Ovary (tissue), 10 donors: Measurements from ENCODE around the gene MZT2B. TPM values are rescaled to one million over a fixed set of nuclear protein-coding genes. Genes with fewer than 3 reads are reported as not detected.
A peak's percentile ranks its signal among the peaks of the same experiment; 100 is the strongest.
"Not testable (repeated sequence)": the region's sequence is repeated elsewhere in the genome, so short reads cannot be mapped to it uniquely, and the experiment has no call there.

ENCODE experiments used
- DNase-seq, 5 donors: peaks; one replicate each; pipeline ENCODE4 v3.0.0-alpha.2; 2019 to 2020
- H3K27ac ChIP-seq, 2 donors: fragments of 200-600 bp; one replicate each; pipeline versions ENCODE4 v1.5.1 to v1.8.0; 2019 to 2022
- H3K27me3 ChIP-seq: fragments of 200-600 bp; one replicate; pipeline ENCODE4 v1.8.0; 2022
- H3K36me3 ChIP-seq: fragments of 200-600 bp; sonication (generic); one replicate; pipeline ENCODE4 v1.5.1; 2019
- H3K4me1 ChIP-seq: one replicate; pipeline ENCODE4 v1.8.1; 2013; ENCODE audit warnings: mild to moderate bottlenecking, moderate library complexity; ENCODE audit not compliant: insufficient read depth
- H3K4me3 ChIP-seq: fragments of 200-600 bp; sonication (generic); one replicate; pipeline ENCODE4 v1.5.1; 2017
- H3K9me3 ChIP-seq, 2 donors: fragments of 200-600 bp in 1 of 2; sonication (generic) in 1 of 2; one replicate each; pipeline versions ENCODE4 v1.5.1 to v1.8.1; 2013 to 2019; ENCODE audit warnings: mild to moderate bottlenecking in 1 of 2, moderate library complexity in 1 of 2
- EP300 ChIP-seq: sonication (generic); formaldehyde crosslinking; IDR thresholded peaks from one replicate; pipeline ENCODE4 v1.6.1; 2017; ENCODE audit warnings: antibody characterized with exemption
- POLR2A ChIP-seq: fragments of 450-650 bp; IDR thresholded peaks from one replicate; pipeline ENCODE4 v1.6.1; 2017; ENCODE audit warnings: antibody characterized with exemption, mild to moderate bottlenecking, moderate library complexity
- WGBS, 3 donors: extraction: QIAGEN DNeasy Blood & Tissue Kit in 1 of 3; methylation state at CpG; one replicate each; pipeline versions ENCODE4 v1.1.5 to v1.1.7; 2013 to 2017; 5-methylcytosine and 5-hydroxymethylcytosine counted together
- intact Hi-C, 4 donors: fragments of 100-400 bp; cut with DNase I; formaldehyde crosslinking; loops; one replicate each; pipeline versions ENCODE4 v1.11.0 to v1.15.1; 2022 to 2023
- long read RNA-seq, 3 donors: library from polyadenylated mRNA in 2 of 3; unstranded in 2 of 3; transcript quantifications; one replicate each; pipeline ENCODE4 v2.0.0 and lab custom pipeline, GENCODE V29; 2021 to 2026
- polyA plus RNA-seq, 2 donors: library from polyadenylated mRNA; stranded (reverse); fragments of 200-250 nt in 1 of 2; fragments of 350-450 nt in 1 of 2; fragmentation: Illumina TruSeq in 1 of 2; extraction: RNeasy Lipid Tissue Mini Kit (QIAGEN cat#74804) in 1 of 2; gene quantifications; one replicate each; pipeline ENCODE4 v1.2.3, GENCODE V29; 2013 to 2014
- total RNA-seq, 7 donors: library from RNA; depleted of rRNA in 2 of 7; stranded (reverse); fragments of >200 nt in 2 of 7; fragmentation: NEBNext Ultra II Directional in 3 of 7; extraction: Animal tissue kit (Norgen Biotek cat#: 25700) in 3 of 7; gene quantifications; one replicate each; pipeline versions ENCODE4 v1.1.0 to v1.2.4, GENCODE V29; 2016 to 2023
- TF ChIP-seq, protein P1 (sequence below), 3 donors: fragments of 450-650 bp in 2 of 3; fragments of 200-600 bp in 1 of 3; IDR thresholded peaks; one replicate each; pipeline versions ENCODE4 v1.5.1 to v1.8.0; 2016 to 2022; ENCODE audit warnings: antibody characterized with exemption in 3 of 3, mild to moderate bottlenecking in 1 of 3
- donor health status: DM: no; HTN: no; CAD: no; lungs with moderate emphysema.
- donor health status: DM: no; HTN: no; CAD: no.
- donor health status: Bipolar disorder and iron deficiency.
- donor health status: DM: yes; HTN: yes; CAD: no.
- donor health status: DM: no; HTN: no; CAD: no.
- donor health status: DM: yes; HTN: yes; CAD: no.

Gene MZT2B, protein sequence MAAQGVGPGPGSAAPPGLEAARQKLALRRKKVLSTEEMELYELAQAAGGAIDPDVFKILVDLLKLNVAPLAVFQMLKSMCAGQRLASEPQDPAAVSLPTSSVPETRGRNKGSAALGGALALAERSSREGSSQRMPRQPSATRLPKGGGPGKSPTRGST
- total RNA-seq (100 to 1,000 TPM; 229 to 365 (median 247) TPM), polyA plus RNA-seq (100 to 1,000 TPM in 1 of 2 donors, 1 to 10 TPM in 1; 5.4 to 228 TPM)
- long read RNA-seq, donor 1, partial matches to known transcripts: 0 of 14 reads
- long read RNA-seq, donor 1, other reads (novel, unspliced or antisense): 9 of 14 reads
- long read RNA-seq, donor 2, transcript MZT2B-205 (3 exons, 435 nt): minor isoform, 8 of 225 reads
- long read RNA-seq, donor 2, transcript MZT2B-206 (2 exons, 480 nt): minor isoform, 15 of 225 reads
- long read RNA-seq, donor 2, transcript MZT2B-201 (3 exons, 933 nt): major isoform, 170 of 225 reads
- long read RNA-seq, donor 2, transcript MZT2B-203 (3 exons, 455 nt): minor isoform, 22 of 225 reads
- long read RNA-seq, donor 2, partial matches to known transcripts: 0 of 225 reads
- long read RNA-seq, donor 2, other reads (novel, unspliced or antisense): 0 of 225 reads
- long read RNA-seq, donor 3, transcript MZT2B-206 (2 exons, 480 nt): minor isoform, 8 of 155 reads
- long read RNA-seq, donor 3, transcript MZT2B-201 (3 exons, 933 nt): major isoform, 109 of 155 reads
- long read RNA-seq, donor 3, partial matches to known transcripts: 0 of 155 reads
- long read RNA-seq, donor 3, other reads (novel, unspliced or antisense): 31 of 155 reads

DNA sequence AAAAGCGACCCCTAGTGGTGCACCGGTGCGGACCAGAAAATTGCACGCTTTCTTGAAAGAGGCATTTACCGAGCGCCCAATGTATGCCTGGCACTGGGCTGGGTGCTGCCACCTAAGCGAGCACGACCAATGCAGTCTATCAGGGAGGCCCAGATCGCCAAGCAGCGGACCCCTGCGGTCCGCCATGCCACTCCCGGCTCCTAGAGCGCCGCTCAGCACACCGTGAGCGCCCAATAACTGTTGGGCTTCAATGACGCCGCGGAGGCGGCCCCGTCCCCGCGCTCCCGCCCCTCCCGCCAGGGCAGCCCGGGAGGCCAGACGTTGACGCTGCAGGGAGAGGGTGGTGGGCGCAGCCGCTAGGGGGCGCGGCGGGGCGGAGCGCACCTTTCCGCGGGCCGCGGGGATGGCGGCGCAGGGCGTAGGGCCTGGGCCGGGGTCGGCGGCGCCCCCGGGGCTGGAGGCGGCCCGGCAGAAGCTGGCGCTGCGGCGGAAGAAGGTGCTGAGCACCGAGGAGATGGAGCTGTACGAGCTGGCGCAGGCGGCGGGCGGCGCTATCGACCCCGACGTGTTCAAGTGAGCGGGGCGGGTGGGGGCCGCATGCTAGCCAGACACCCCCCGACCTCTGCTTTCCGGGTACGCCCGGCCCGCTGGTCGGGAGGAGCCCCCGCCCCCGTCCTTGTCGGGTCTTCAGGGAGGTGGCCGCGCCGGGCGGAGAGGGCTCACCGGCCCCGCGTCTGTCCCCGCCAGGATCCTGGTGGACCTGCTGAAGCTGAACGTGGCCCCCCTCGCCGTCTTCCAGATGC is at the start of gene MZT2B:
Gene MZT2B, plus strand, starts transcription at position 383 of the 803 bp plus-strand sequence. Its CDS starts 21 bp downstream, at position 404.
- not testable (repeated sequence) for H3K36me3 ChIP-seq, H3K9me3 ChIP-seq, H3K4me1 ChIP-seq, H3K27me3 ChIP-seq
- H3K4me3 ChIP-seq: peak within 1 kb of the TSS; percentile 96
- TF ChIP-seq, protein P1, sequence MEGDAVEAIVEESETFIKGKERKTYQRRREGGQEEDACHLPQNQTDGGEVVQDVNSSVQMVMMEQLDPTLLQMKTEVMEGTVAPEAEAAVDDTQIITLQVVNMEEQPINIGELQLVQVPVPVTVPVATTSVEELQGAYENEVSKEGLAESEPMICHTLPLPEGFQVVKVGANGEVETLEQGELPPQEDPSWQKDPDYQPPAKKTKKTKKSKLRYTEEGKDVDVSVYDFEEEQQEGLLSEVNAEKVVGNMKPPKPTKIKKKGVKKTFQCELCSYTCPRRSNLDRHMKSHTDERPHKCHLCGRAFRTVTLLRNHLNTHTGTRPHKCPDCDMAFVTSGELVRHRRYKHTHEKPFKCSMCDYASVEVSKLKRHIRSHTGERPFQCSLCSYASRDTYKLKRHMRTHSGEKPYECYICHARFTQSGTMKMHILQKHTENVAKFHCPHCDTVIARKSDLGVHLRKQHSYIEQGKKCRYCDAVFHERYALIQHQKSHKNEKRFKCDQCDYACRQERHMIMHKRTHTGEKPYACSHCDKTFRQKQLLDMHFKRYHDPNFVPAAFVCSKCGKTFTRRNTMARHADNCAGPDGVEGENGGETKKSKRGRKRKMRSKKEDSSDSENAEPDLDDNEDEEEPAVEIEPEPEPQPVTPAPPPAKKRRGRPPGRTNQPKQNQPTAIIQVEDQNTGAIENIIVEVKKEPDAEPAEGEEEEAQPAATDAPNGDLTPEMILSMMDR (IDR thresholded peaks at IDR 0.05): peak; percentile 26 to 94 (median 93)
- H3K27ac ChIP-seq: peak within 1 kb of the TSS; percentile 87 to 91
- intact Hi-C loops: loop anchor here (5.0 to 10.0 kb wide), 4 partner anchors 150 to 163 kb away; partner anchors contain the start of gene IMP4 (in 2 of the 4)
- 0 to 1% (median 0%) methylated on average over 30 to 83 of the region's 86 CpGs for WGBS, 3 donors
- peak; percentile 84 to 91 (median 88) for DNase-seq

DNA sequence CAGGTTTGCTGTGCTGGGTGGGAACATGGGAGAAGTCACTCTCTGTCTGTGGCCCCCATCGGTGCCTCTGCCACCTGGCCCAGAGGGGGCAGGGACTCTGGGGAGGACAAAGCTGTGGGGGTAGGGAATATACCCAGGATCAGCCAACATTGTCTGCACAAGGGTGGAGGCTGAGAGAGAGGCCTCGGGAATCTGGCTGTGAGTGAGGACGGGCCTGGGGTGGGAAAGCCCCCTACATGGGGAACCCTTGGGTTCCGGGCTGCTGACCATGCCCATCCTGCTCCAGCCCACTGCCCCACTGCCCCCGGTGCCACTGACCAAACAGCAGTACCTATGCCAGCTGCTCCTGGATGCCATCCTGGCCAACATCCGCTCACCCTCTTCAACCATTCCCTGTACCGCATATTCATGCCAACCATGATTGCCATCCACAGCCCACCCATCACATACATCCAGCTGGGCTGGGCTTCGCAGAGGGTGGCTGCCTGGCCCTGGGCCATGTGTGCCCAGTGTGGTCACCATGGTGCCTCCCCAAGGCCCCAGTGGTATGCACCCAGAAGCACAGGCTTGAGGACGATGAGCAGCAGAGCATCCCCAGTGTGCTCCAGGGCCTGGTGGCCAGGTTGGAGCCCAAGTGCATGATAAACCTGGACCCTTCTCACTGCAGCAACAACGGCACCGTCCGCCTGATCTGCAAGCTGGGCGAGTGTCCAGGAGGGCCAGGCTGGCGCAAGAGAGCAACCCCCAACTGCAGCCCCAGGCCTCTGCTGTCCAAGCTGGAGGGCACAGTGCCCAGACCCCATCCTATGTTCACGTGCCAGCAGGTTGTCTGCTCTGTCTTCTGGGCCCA is 46.1 kb upstream of the MZT2B start:
- peak in 1 of 5 donors; percentile 21 for DNase-seq
- H3K4me3 ChIP-seq: no peak overlapping the region
- intact Hi-C loops: no loop called here

DNA sequence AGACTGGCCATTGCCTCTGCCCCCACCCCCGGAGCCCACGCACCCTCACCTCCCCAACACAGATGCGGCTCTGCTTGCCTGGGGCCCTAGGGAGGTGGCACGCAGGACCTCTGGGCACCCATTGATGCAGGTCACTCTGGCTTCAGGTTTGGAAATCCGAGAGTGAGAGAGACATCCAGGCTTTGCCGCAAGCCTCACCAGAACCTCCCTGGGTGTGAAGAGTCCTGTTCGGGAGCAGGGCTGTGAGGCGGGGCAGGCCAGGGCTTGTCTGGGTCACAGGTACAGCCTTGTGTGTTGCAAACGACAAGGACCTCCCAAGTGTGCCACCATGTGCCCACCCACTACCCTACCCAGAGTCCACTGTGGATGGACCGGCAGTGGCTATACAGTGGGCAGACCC is 45.5 kb upstream of the MZT2B start:
- intact Hi-C loops, H3K4me3 ChIP-seq, H3K9me3 ChIP-seq, H3K27me3 ChIP-seq, DNase-seq, H3K36me3 ChIP-seq, H3K27ac ChIP-seq, H3K4me1 ChIP-seq: not testable (repeated sequence)
- 92 to 93% (median 92%) methylated on average over 7 to 9 of the region's 10 CpGs for WGBS, 3 donors

More for the DNA sequence above, 46.1 kb upstream of the MZT2B start:
- no peak overlapping the region for H3K27ac ChIP-seq
- H3K36me3 ChIP-seq: no peaks in the 10 kb centered on the region
- no peaks in the 10 kb centered on the region for H3K4me1 ChIP-seq
- TF ChIP-seq POLR2A (no peak), EP300 (no peak)
- TF ChIP-seq, protein P1 (IDR thresholded peaks at IDR 0.05): no peak
- WGBS, 3 donors: 90 to 92% (median 90%) methylated on average over 14 to 15 of the region's 15 CpGs
- H3K27me3 ChIP-seq: no peaks in the 10 kb centered on the region
- H3K9me3 ChIP-seq: no peaks in the 10 kb centered on the region

DNA sequence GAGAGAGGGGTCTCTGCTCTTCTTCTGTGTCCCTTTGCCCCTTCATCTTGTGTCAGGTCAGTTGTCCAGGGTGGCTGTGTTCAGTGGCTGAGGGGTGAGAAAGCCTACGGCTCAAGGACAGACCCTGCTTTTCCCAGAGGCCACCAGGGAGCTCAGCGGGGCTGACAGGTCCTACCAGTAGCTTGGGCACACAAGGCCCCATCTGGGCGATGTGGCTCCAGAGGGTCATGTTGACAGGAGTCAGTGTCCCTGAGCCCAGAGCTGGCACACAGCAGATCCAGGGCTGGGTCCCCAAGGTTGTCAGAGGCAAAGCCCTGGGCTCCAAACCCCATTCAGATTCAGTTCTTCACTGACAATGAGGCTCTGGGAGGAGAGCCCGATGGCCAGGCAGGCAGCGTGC is 44.9 kb upstream of the MZT2B start:
- 59 to 87% (median 61%) methylated on average over 3 to 4 of the region's 5 CpGs for WGBS, 3 donors
- H3K36me3 ChIP-seq, H3K27ac ChIP-seq, H3K4me1 ChIP-seq, H3K27me3 ChIP-seq, H3K9me3 ChIP-seq, intact Hi-C loops, H3K4me3 ChIP-seq, DNase-seq: not testable (repeated sequence)

DNA sequence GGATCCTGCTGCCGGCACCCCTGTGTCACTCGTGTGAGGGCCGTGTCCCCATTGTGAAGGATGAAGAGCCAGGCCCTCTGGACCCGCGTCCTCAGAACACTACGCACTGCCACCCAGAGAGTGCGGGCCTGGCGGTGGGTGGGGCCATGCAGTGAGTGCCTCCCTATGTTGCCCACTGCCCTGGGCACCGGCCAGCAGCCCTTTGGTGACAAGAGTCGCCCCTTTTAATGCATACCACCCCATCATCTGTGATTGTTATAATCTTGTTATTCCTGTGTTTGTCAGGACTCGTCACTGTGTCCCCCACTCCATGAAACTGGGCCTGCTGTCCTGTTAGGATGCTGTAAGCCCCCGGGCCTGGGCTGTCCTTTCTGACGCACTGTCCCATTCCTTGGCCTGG is 43.7 kb upstream of the MZT2B start:
- H3K27ac ChIP-seq, H3K36me3 ChIP-seq, intact Hi-C loops, H3K27me3 ChIP-seq, H3K4me3 ChIP-seq, H3K9me3 ChIP-seq, H3K4me1 ChIP-seq: not testable (repeated sequence)
- WGBS, 3 donors: 73 to 89% (median 89%) methylated on average over 4 to 10 of the region's 13 CpGs
- peak in 1 of 5 donors; percentile 13 for DNase-seq

DNA sequence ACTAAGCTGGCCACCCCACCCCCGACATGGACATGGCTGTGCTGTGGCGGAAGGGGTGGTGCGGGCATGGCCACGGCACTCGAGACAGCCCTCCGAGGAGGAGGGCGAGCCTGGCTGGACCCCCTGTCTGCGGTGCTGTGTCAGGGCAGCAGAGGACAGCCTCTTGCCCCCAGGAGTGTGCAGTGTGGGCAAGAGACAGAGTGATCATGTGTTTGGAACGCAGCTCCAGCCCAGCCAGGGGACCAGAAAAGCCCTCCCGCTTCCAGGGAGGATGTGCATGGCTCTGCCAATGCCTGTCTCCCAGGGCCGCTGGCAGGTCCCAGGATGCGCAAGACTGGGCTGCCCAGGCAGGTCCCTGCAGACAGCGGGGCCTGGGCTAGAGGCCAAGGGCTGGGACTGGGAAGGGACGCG is 43.2 kb upstream of the MZT2B start:
- WGBS, 3 donors: 82 to 89% (median 84%) methylated on average over 14 to 15 of the region's 15 CpGs

DNA sequence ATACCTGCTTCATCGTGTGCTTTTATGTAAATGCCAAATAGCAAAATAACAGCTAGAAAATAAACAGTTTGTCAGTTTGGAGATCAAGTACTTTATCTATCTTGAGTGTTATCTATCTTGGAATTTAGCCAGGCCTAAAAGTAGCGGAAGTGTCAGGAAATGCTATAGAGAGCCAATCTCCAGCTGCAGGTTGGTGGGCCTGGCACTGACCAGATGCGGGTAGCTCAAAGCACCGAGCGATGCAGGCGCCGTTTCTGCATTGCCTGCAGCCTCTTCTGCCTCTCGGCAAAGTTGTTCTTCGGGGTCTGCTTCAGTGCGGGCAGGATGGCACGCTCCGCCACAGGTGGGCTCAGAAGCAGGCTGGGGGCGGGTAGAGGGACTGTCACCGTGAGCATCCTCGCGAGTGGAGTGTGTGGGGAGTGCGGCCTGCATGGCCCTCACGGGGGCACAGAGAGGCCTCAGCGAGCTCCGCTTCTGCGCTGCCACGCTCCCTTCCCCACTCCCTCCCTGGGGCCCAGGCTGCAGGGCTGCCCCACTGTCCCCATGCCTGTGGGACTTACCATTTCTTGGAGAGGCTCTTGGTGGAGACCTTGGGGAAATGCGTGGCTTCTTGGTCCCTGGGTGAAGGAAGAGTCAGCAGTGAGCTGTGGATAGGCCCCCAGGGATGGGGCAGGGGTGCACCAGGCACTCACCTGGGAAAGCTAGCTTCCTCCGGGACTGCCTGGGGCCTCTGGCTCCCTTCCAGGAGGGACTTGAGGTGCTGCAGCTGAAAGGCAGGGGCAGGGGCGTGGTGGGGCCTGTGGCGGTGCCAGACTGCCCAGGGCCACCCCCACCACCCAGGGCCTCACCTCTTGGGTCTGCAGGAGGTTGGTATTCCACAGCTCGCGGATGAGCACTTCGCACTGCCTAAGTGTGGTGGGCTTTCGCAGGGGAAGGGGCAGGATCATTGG is 42.5 kb upstream of the MZT2B start:
- intact Hi-C loops, H3K27me3 ChIP-seq, H3K36me3 ChIP-seq, H3K27ac ChIP-seq, H3K4me3 ChIP-seq, H3K9me3 ChIP-seq, H3K4me1 ChIP-seq: not testable (repeated sequence)
- 87 to 90% (median 88%) methylated on average over 25 to 29 of the region's 30 CpGs for WGBS, 3 donors
- DNase-seq: peak in 1 of 5 donors; percentile 16

More for the DNA sequence above, 43.2 kb upstream of the MZT2B start:
- H3K27me3 ChIP-seq, H3K9me3 ChIP-seq, H3K36me3 ChIP-seq, intact Hi-C loops, H3K27ac ChIP-seq, H3K4me3 ChIP-seq, H3K4me1 ChIP-seq: not testable (repeated sequence)
- peak in 1 of 5 donors; percentile 11 for DNase-seq
